Colon (tissue), 2 donors: ENCODE measurements around the gene NOL12.

Experiments
- FAIRE-seq: peaks from 2 replicates; lab custom pipeline; 2012; peaks lifted over from hg19 to GRCh38; lab: Jason Lieb, UNC
- donor health status: control.
- donor health status: control.

Gene NOL12

DNA sequence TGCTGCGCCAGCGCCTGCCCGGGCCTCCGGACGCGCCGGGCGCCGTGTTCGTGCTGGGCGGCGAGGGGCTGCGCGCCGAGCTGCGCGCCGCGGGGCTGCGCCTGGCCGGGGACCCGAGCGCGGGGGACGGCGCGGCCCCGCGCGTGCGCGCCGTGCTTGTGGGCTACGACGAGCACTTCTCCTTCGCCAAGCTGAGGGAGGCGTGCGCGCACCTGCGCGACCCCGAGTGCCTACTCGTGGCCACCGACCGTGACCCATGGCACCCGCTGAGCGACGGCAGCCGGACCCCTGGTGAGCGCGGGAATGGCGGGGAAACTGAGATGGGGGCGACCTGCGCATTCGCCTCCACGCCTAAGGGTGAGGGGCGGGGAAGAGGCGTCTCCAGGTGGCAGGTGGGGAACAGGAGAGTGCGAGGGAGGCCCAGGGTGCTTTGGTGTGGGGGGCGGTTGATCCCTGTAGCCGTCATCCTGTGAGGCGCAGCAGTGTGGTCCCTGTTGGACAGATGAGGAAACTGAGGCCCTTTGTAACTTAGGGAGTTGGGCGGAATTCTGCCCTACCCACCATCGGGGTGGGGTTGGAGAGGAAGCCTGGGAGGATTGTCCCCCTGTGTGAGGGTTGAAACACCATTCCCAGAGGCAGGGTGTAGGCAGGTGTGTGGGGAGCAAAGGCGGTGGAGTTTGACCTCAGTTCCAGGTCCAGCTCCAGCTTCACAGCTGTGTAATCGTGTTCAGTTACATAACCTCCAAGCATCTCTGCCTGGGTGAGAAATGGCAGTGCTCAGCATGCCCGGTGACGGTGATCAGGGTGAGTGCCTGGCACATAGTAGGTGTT, 26.9 kb upstream of the NOL12 start:
- no peak for FAIRE-seq

DNA sequence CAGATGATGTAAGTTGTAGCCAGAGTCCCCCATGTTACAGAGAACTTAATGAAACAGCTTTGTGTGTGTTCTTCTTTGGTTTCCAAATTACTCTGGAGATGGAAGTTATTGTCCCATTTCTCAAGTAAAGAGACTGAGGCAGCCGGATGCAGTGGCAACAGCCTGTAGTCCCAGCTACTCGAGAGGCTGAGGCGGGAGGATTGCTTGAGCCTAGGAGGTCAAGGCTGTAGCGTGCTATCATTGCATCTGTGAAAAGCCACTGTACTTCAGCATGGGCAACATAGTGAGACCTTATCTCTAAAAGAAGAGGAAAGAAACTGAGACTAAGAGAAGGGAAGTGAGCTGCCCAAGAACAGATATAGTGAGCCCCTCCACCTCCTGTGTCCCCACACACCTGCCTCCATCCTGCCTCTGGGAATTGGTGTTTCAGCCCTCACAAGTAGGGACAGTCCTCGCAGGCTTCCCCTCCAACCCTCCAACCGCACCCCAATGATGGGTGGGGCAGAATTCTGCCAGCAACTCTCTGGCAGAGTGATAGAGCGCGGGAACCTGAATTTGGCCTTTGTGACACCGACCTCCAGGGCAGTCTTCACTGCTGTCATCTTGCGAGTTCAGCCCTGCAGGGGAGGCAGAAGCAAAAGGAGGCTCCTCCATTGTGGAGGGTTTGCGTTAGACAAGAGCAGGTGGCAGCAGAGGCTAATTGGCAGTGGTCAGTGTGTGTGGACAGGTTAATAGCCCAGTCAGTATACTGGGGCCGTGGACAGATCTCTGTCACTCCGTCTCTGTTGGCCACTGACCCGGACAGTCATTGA, 26.0 kb upstream of the NOL12 start:
- no peak for FAIRE-seq

DNA sequence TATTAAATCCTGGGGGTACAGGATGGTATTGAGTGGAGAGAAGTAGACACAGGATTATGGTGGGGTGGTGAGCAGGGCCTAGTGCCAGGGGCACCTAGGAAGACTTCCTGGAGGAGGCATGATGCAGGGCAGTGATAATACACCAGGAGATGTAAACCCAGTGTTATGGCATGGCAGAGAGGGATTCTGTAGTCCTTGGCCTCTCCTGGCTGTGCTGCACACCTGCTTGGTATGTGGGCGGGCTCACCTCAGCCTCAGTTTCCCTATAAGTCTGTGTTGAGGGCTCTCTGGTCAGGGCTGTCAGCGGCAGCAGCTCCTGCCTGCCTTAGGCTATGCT, 25.5 kb upstream of the NOL12 start:
- no peak for FAIRE-seq

DNA sequence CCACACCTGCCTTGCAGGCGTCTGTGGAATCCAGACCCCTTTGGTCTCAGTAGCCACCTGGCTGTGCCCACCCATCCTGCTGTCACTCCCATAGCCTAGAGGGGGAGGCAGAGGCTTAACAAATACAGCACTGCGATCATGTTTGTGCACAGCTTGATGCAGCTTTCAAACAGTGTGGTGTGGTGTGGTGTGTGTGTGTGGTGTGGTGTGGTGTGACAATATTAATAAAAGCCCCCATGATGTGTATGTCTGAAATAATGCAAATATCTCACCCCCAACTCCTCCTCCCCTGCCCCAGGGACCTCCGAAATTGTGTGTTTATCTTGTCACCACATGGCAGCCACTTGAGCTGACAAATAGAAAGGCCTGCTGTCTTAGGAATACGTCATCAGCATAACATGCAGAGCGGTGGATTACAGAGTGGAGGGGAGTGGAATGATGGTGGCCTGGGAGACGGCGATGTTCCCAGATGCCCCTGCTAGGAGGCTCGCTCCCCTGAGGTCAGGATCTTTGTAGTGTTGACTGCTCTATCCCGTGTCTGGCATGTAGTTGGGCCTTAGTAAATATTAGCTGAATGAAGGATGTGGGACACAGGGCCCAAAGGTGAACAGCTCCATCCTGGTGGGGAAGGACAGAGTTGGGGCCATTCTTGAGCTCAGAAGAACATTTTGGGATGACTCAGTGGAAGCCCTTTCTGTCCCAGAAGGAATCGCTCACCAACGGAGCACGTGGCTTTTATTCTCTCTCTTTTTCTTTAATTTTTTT, 24.8 kb upstream of the NOL12 start:
- FAIRE-seq: no peak

GRCh38 chr22:37662039-37662438, 24.1 kb upstream of the NOL12 start:
- no peak for FAIRE-seq

DNA sequence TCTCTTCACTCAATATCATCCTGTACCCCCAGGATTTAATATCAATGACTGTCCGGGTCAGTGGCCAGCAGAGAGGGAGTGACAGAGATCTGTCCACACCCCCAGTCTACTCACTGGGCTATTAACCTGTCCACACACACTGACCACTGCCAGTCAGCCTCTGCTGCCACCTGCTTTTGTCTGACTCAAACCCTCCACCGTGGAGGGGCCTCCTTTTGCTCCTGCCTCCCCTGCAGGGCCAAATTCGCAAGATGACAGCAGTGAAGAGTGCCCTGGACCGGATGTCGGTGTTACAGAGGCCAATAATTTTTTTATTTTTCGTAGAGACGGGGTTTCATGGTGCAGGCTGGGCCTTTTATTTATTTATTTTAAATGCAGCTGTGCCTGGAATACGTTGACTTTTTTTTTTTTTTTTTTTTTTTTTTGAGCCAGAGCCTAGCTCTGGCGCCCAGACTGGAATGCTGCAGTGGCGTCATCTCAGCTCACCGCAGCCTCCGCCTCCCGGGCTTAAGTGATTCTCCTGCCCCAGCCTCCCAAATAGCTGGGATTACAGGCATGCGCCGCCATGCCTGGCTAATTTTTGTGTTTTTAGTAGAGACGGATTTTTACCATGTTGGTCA, 22.5 kb upstream of the NOL12 start:
- no peak for FAIRE-seq

DNA sequence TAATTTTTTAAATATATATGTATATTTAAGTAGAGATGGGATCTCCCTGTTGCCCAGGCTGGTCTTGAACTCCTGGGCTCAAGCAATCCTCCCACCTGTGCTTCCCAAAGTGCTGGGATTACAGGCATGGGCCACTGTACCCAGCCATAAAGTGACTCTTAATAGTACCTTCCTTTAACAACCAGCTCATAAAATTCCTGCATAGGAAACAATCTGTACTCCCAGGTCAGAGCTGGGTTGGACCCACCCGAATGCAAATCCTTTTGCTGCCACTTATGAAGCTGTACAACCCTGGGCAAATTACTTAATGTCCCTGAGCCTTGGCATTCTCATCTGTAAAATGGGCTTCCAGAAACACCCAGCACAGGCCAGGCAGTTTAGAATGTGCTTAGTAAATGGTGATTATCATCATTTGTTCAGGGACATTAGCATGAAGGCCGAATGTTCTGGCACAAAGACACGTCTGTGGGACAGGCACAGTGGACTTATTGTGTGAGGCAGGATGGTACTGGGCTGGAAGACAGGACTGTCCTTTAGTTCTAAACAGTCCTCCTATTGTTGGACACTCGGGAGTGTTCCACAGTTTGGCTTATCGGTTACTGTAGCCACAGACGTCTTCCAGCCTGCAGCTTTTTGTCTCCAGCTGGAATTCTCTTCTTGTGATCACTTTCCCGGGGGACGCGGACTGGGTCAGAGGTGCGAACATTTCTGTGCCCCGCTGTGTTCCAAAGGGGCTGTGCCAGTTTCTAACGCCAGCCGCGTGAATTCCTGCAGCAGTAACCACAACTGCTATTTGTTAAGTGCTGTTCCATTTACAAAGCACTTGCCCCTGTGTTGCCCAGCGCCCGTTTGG, 21.7 kb upstream of the NOL12 start:
- FAIRE-seq: no peak

DNA sequence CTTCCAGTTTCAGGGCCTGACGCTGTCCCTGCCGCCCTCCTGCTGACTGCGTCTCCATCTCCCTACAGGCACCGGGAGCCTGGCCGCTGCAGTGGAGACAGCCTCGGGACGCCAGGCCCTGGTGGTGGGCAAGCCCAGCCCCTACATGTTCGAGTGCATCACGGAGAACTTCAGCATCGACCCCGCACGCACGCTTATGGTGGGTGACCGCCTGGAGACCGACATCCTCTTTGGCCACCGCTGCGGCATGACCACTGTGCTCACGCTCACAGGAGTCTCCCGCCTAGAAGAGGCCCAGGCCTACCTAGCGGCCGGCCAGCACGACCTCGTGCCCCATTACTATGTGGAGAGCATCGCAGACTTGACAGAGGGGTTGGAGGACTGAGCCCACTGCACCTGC, 20.7 kb upstream of the NOL12 start:
- FAIRE-seq: no peak

GRCh38 chr22:37669586-37669985, 16.6 kb upstream of the NOL12 start:
- no peak for FAIRE-seq

GRCh38 chr22:37672206-37672919, 13.8 kb upstream of the NOL12 start:
- no peak for FAIRE-seq

GRCh38 chr22:37672920-37673455, 13.2 kb upstream of the NOL12 start:
- FAIRE-seq: no peak

DNA sequence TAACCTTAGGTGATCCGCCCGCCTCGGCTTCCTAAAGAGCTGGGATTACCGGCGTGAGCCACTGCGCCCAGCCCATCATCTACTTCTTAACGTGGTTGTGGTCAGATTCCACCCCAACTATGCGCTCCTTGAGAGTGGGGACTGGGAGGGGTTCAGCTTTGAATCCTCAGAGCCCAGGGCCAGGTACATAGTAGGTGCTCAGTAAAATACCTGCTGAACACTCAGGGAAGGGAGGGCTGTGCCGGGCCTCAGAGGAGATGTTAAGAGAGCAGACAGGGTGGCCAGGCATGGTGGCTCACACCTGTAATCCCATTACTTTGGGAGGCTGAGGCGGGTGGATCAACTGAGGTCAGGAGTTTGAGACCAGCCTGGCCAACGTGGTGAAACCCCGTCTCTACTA, 11.9 kb upstream of the NOL12 start:
- no peak for FAIRE-seq

DNA sequence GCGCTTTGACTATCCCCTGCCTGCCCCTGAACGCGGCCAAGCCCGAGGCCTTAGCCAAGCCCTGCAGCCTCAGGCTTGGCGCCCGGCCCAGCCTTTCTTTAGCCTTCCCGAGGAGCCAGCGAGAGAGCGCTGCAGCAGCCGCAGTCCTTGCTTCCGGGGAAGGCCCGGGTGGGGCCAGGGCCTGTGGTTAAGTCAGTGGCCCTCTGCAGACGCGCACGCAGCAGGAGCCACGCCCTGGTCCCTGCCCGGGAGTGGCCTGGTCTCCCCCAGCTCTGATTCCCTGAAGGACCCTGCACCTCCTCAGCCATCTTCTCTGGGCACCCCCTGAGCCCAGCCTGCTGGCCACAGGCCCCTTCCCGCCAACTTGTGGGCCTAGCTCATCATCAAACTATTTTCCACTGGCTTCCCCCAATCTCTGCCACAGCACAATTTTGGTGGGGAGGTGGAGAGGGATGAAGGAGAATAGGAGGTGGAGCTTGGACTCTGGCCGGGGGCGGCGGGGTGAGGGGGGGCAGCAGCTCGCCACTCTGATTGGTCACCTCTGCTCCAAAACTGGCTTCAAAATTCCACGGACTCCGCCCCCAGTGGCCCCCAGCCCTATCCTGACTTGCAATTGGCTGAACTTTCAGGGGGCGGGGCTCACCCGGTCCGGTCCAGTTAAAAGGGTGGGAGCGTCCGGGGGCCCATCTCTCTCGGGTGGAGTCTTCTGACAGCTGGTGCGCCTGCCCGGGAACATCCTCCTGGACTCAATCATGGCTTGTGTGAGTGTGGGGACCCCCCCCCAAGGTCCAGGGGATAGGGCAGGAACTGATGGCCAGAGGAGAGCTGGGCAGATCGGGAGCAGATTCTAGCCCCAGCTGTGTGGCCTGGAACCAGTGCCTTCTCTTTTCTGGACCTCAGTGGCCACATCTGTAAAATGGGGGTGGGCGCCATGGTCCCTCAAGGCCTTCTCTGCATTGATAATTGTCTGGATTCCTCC, 10.9 kb upstream of the NOL12 start, which contains the start of gene LGALS1:
Gene LGALS1 (plus strand): TSS at position 686 of the 979 bp plus-strand sequence. CDS start 67 bp downstream, at position 753.
- FAIRE-seq: no peak

GRCh38 chr22:37675930-37676735, 10.0 kb upstream of the NOL12 start:
- no peak for FAIRE-seq

DNA sequence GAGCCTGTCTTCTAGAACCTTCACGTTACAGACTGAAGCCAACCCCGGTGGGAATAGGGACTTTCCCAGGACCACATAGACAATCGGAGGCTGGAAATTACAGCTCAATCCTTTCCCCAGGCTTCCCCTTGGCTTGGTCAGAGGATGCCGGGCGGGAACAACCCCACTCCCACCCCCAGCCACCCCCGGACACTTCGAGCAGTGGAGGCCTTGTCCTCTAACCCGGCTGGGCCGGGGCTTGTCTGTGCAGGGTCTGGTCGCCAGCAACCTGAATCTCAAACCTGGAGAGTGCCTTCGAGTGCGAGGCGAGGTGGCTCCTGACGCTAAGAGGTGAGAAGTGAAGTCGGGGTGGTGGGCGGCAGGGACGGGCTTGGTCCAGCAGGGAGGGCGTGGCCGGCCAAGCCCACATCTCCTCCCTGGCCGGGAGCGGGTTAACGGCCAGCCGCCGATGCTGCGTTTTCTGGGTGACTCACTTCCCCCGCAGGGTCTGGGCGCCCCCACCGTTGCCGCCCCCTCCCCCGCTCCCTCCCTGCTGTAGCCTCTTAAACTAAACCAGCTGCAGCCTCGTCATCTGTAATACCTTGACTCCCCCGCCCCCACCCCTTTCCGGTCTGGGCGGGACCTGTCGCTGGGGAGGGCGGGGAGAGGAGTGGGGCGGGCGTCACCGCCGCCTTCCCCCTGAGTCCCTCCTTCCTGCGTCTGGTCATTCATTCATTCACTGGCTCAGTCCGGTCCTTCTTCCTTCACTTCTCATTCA, 9.2 kb upstream of the NOL12 start:
- no peak for FAIRE-seq

GRCh38 chr22:37677493-37677974, 8.6 kb upstream of the NOL12 start:
- FAIRE-seq: no peak

DNA sequence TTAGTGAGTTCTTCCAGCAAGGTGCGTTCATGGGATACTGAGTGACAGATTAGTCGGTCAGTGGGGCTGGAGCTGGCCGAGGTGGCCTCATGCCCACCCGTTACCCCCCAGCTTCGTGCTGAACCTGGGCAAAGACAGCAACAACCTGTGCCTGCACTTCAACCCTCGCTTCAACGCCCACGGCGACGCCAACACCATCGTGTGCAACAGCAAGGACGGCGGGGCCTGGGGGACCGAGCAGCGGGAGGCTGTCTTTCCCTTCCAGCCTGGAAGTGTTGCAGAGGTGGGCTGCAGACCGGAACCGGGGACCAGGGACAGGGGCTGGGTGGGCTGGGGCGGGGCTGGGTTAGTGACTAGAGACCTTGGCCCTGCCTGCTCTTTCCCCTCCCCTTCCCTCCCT, 7.8 kb upstream of the NOL12 start:
- FAIRE-seq: no peak
